ENCODE measurements around the gene RGR.

RGR gene

GRCh38 chr10:84296091-84296981, 51.5 kb downstream of the RGR start:
- no peak overlapping the region for H3K27ac ChIP-seq

GRCh38 chr10:84298057-84298456, 53.2 kb downstream of the RGR start:
- H3K27ac ChIP-seq: no peak overlapping the region
- no peak for TF ChIP-seq ZFX (IDR thresholded peaks at IDR 0.05)
- TF ChIP-seq CTCF (conservative IDR thresholded peaks at IDR 0.05): no peak

More at GRCh38 chr10:84296091-84296981, 51.5 kb downstream of the RGR start:
- TF ChIP-seq ZFX (IDR thresholded peaks at IDR 0.05) (no peak), CTCF (conservative IDR thresholded peaks at IDR 0.05) (no peak)

- TF ChIP-seq CTCF (conservative IDR thresholded peaks at IDR 0.05): no peak
- no peak for TF ChIP-seq ZFX (IDR thresholded peaks at IDR 0.05)
- no peak overlapping the region for H3K27ac ChIP-seq
Observed at GRCh38 chr10:84302223-84302622, 57.4 kb downstream of the RGR start.

- TF ChIP-seq CTCF (conservative IDR thresholded peaks at IDR 0.05) (no peak), ZFX (IDR thresholded peaks at IDR 0.05) (no peak)
- H3K27ac ChIP-seq: no peak overlapping the region
Observed at GRCh38 chr10:84306751-84307384, 62.0 kb downstream of the RGR start.

GRCh38 chr10:84308021-84308420, 63.2 kb downstream of the RGR start:
- TF ChIP-seq CTCF (conservative IDR thresholded peaks at IDR 0.05) (no peak), ZFX (IDR thresholded peaks at IDR 0.05) (no peak)
- H3K27ac ChIP-seq: no peak overlapping the region

GRCh38 chr10:84308481-84309304, 63.8 kb downstream of the RGR start:
- no peak overlapping the region for H3K27ac ChIP-seq
- TF ChIP-seq ZFX (IDR thresholded peaks at IDR 0.05) (no peak), CTCF (conservative IDR thresholded peaks at IDR 0.05) (no peak)
